T-helper 17 cell (primary cell): ENCODE data around the gene ZFP1. TPM values are rescaled to one million over a fixed set of nuclear protein-coding genes. Genes with fewer than 3 reads are reported as not detected.

Experiments
- ATAC-seq: fragments of 150-1000 bp; cut with Tn5 transposase; 2 replicates; pipeline ENCODE4 v1.10.0; 2021; ENCODE audit warnings: mild to moderate bottlenecking, moderate library complexity
- DNase-seq, 3 donors: peaks; one replicate each; pipeline versions ENCODE4 v3.0.0 to v3.0.0-alpha.2; 2020 to 2021
- H3K9me3 ChIP-seq: one replicate; pipeline ENCODE4 v1.7.0; 2013; ENCODE audit warnings: low read length, mild to moderate bottlenecking; ENCODE audit not compliant: control insufficient read depth, poor library complexity, severe bottlenecking
- H3K27ac Mint-ChIP-seq: one replicate; pipeline ENCODE4 v1.8.0; 2022; ENCODE audit warnings: mild to moderate bottlenecking, moderate library complexity, mixed read lengths
- H3K27me3 Mint-ChIP-seq: one replicate; pipeline ENCODE4 v1.8.0; 2022; ENCODE audit warnings: mixed read lengths
- H3K36me3 Mint-ChIP-seq: one replicate; pipeline ENCODE4 v1.8.0; 2022; ENCODE audit warnings: low read depth, mixed read lengths
- H3K4me1 Mint-ChIP-seq: one replicate; pipeline ENCODE4 v1.8.0; 2022; ENCODE audit warnings: mild to moderate bottlenecking, mixed read lengths
- H3K4me3 Mint-ChIP-seq: one replicate; pipeline ENCODE4 v1.8.0; 2022; ENCODE audit warnings: mild to moderate bottlenecking, moderate library complexity, mixed read lengths
- total RNA-seq, 4 donors: library from RNA in 2 of 4; stranded (reverse) in 2 of 4; gene quantifications; one replicate each; pipeline ENCODE4 v1.2.3 and lab custom pipeline; 2022 to 2026

Gene ZFP1
- total RNA-seq, 2 donors from 2014 or later = 10.2 to 10.4 TPM

GRCh38 chr16:75147968-75148310 is 385 bp upstream of the ZFP1 start:
- H3K27me3 Mint-ChIP-seq = no peaks in the 10 kb centered on the region
- peaks cover 3% of the 10 kb centered on the region for H3K36me3 Mint-ChIP-seq
- peak overlapping the region; percentile 86 for H3K4me3 Mint-ChIP-seq
- H3K4me1 Mint-ChIP-seq = peaks cover 4% of the 10 kb centered on the region
- DNase-seq (no peak), ATAC-seq (no peak)
- no peak overlapping the region for H3K27ac Mint-ChIP-seq
- H3K9me3 ChIP-seq = peaks cover 3% of the 10 kb centered on the region

DNA sequence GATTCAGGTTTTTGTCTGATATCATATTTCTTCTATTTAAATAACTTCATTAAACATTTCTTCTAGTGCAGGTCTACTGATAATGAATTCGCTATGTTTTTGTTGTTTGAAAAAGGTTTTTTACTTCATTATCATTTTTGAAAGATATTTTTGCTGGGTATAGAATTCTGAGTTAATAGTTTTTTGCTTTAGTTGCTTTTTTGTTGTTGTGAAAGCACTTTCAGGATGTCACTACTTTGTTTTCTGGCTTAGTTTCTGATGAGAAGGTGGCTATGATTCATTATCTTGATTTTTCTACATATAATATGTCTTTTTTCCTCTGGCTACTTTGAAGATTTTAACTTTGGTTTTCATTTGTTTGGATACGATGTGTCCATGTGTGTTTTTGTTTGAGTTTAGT is 3.5 kb downstream of the ZFP1 start:
- peaks cover 4% of the 10 kb centered on the region for H3K36me3 Mint-ChIP-seq
- no peak overlapping the region for H3K4me3 Mint-ChIP-seq
- H3K4me1 Mint-ChIP-seq = peaks cover 4% of the 10 kb centered on the region

GRCh38 chr16:75152635-75153034 is 4.3 kb downstream of the ZFP1 start:
- no peak overlapping the region for H3K4me3 Mint-ChIP-seq
- peaks cover 3% of the 10 kb centered on the region for H3K9me3 ChIP-seq
- ATAC-seq (no peak), DNase-seq (no peak)
- peaks cover 7% of the 10 kb centered on the region for H3K4me1 Mint-ChIP-seq
- H3K36me3 Mint-ChIP-seq = peaks cover 5% of the 10 kb centered on the region
- no peak overlapping the region for H3K27ac Mint-ChIP-seq
- no peaks in the 10 kb centered on the region for H3K27me3 Mint-ChIP-seq

More for the DNA sequence above, 3.5 kb downstream of the ZFP1 start:
- no peak for ATAC-seq
- H3K27ac Mint-ChIP-seq = no peak overlapping the region
- no peak for DNase-seq
- peaks cover 3% of the 10 kb centered on the region for H3K9me3 ChIP-seq
- H3K27me3 Mint-ChIP-seq = no peaks in the 10 kb centered on the region

DNA sequence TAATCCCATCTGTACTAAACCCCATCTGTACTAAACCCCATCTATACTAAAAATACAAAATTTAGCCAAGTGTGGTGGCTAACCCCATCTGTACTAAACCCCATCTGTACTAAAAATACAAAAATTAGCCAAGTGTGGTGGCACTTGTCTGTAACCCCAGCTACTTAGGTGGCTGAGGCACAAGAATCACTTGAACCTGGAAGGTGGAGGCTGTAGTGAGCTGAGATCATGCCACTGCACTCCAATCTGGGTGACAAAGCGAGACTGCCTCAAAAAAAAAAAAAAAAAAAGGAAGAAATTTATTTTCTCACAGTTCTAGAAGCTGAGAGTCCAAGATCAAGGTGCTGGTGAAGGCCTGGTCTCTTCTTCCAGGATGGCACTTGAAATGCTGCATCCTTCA is 12.1 kb downstream of the ZFP1 start:
- H3K4me1 Mint-ChIP-seq = peaks cover 9% of the 10 kb centered on the region
- H3K27me3 Mint-ChIP-seq = no peaks in the 10 kb centered on the region
- H3K9me3 ChIP-seq = no peaks in the 10 kb centered on the region
- H3K36me3 Mint-ChIP-seq = peaks cover 12% of the 10 kb centered on the region
- H3K27ac Mint-ChIP-seq = no peak overlapping the region
- ATAC-seq = no peak
- DNase-seq = no peak
- no peak overlapping the region for H3K4me3 Mint-ChIP-seq

DNA sequence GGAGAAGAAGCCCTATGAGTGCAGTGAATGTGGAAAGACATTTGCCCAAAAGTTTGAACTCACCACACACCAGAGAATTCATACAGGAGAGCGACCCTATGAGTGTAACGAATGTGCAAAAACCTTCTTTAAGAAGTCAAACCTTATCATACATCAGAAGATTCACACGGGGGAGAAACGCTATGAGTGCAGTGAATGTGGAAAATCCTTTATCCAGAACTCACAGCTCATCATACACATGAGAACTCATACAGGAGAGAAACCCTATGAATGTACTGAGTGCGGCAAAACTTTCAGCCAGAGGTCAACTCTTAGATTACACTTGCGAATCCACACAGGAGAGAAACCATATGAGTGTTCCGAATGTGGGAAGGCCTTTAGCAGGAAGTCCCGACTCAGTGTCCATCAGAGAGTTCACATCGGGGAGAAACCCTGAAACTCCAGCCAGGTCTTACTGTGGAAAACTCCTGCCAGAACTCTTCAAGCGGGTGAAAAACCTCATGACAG is 21.6 kb downstream of the ZFP1 start:
- ATAC-seq (no peak), DNase-seq (no peak)
- H3K27ac Mint-ChIP-seq = no peak overlapping the region
- no peak overlapping the region for H3K4me3 Mint-ChIP-seq
- peaks cover 6% of the 10 kb centered on the region for H3K36me3 Mint-ChIP-seq
- H3K4me1 Mint-ChIP-seq = no peaks in the 10 kb centered on the region
- H3K9me3 ChIP-seq = peaks cover 22% of the 10 kb centered on the region
- H3K27me3 Mint-ChIP-seq = no peaks in the 10 kb centered on the region

GRCh38 chr16:75172578-75172977 is 24.3 kb downstream of the ZFP1 start:
- H3K4me1 Mint-ChIP-seq = no peaks in the 10 kb centered on the region
- H3K36me3 Mint-ChIP-seq = peaks cover 4% of the 10 kb centered on the region
- peaks cover 13% of the 10 kb centered on the region for H3K9me3 ChIP-seq
- H3K27ac Mint-ChIP-seq = no peak overlapping the region
- H3K4me3 Mint-ChIP-seq = no peak overlapping the region
- H3K27me3 Mint-ChIP-seq = no peaks in the 10 kb centered on the region
- ATAC-seq (no peak), DNase-seq (no peak)

DNA sequence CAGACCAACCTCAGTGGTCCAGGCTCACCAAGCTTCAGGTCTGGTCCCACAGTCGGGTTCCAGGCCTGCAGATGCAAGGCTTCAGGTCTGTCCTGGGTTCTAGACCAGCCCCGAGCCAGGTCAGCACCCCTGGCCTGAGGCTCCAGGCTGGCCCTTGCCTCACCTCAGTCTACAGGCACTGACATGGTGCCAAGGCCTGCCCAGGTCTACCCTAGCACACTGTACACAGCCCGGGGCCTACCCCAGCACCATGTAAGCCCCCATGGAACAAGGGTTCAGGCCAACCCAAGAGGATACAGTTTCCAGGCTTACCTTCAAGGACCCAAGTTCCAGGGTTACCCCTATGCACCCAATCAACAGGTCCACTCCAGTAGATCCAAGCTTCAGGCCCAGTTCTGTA is 26.8 kb downstream of the ZFP1 start:
- ATAC-seq = no peak
- H3K4me3 Mint-ChIP-seq = no peak overlapping the region
- no peaks in the 10 kb centered on the region for H3K27me3 Mint-ChIP-seq
- no peak overlapping the region for H3K27ac Mint-ChIP-seq
- H3K36me3 Mint-ChIP-seq = no peaks in the 10 kb centered on the region
- no peak for DNase-seq
- H3K9me3 ChIP-seq = peaks cover 8% of the 10 kb centered on the region
- no peaks in the 10 kb centered on the region for H3K4me1 Mint-ChIP-seq

DNA sequence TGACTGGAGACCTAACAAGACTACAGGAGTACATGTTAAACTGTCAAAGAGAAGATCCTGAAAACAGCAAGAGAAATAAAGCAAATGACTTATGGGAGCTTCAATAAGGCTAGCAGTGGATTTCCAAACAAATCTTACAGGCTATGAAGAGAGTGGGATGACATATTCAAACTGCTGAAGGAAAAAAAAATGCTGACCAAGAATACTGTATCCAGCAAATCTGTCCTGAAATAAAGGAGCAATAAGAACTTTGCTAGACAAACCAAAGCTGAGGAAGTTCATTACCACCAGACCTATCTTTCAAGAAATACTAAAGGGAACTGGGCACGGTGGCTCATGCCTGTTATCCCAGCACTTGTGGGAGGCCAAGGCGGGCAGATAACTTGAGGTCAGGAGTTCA is 28.6 kb downstream of the ZFP1 start:
- DNase-seq (no peak), ATAC-seq (no peak)
- Mint-ChIP-seq H3K27me3 (no peaks in the 10 kb centered on the region), H3K36me3 (no peaks in the 10 kb centered on the region), H3K27ac (no peak overlapping the region), H3K4me3 (no peak overlapping the region), H3K4me1 (no peaks in the 10 kb centered on the region)
- H3K9me3 ChIP-seq = peaks cover 2% of the 10 kb centered on the region

DNA sequence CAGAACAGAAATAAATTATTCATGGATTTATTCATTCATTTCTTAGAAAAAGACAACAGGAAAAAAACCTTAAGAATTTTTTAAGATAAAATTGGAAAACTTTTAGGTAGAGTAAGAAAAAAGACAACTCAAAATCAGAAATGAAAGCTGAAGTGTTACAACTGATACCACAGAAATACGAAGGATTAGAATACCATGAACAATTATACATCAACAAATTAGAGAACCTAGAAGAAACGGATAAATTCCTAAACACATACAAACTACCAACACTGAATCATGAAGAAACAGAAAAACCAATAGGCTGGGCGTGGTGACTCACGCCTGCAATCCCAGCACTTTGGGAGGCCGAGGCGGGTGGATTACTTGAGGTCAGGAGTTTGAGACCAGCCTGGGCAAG is 30.9 kb downstream of the ZFP1 start:
- H3K27me3 Mint-ChIP-seq = no peaks in the 10 kb centered on the region
- H3K4me1 Mint-ChIP-seq = no peaks in the 10 kb centered on the region
- H3K36me3 Mint-ChIP-seq = no peaks in the 10 kb centered on the region
- H3K9me3 ChIP-seq = no peaks in the 10 kb centered on the region
- ATAC-seq = no peak
- no peak overlapping the region for H3K27ac Mint-ChIP-seq
- no peak for DNase-seq
- no peak overlapping the region for H3K4me3 Mint-ChIP-seq

DNA sequence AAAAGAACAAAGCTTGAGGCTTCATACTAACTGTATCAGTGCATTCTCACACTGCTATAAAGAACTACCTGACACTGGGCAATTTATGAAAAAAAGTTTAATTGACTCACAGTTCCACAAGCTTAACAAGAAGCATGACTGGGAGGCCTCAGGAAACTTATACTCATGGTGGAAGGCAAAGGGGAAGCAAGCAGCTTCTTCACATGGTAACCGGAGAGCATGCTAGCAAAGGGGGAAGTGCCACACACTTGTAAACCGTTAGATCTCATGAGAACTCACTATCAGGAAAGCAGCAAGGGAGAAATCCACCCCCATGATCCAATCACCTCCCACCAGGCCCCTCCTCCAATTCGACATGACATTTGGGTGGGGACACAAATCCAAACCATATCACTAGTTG is 33.3 kb downstream of the ZFP1 start:
- DNase-seq = no peak
- no peak for ATAC-seq
- peaks cover 6% of the 10 kb centered on the region for H3K27me3 Mint-ChIP-seq
- H3K36me3 Mint-ChIP-seq = peaks cover 3% of the 10 kb centered on the region
- H3K9me3 ChIP-seq = no peaks in the 10 kb centered on the region
- no peak overlapping the region for H3K27ac Mint-ChIP-seq
- H3K4me1 Mint-ChIP-seq = no peaks in the 10 kb centered on the region
- no peak overlapping the region for H3K4me3 Mint-ChIP-seq

DNA sequence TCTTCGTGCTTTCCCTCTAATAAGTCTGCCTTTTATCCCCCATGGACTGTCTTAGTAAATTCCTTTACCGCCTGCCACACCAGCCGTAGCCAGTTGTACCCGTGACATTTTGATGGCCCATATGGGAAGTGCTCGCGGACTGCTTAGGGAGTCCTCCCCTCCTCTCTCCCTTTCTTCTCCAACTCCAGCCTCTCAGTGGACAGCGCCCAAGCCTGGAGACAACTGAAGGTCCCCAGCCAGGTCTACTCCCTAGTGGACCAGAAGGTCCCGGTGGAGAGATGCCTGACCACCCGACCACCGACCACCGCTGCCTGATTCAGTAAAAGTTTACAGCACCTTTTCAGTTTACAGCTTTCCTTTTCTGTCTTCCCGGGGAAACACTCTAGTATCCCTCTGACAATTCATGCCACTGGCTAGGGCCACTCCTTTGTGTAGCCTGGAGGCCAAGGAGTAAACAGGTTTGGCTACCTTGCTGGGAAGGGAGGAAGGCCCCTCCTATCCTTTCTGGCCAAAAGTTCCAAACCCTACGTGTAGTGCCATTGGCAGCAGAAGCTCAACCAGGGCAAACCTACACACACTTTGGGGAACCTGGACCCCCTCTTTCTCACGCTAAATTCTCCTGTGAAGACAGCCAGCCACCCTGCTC is 40.6 kb downstream of the ZFP1 start:
- Mint-ChIP-seq H3K27me3 (peaks cover 30% of the 10 kb centered on the region), H3K4me1 (no peaks in the 10 kb centered on the region), H3K36me3 (peaks cover 4% of the 10 kb centered on the region), H3K4me3 (no peak overlapping the region), H3K27ac (no peak overlapping the region)
- no peak for ATAC-seq
- no peak for DNase-seq
- H3K9me3 ChIP-seq = no peaks in the 10 kb centered on the region

- ATAC-seq = no peak
- H3K9me3 ChIP-seq = no peaks in the 10 kb centered on the region
- no peak for DNase-seq
- H3K4me1 Mint-ChIP-seq = no peaks in the 10 kb centered on the region
- no peak overlapping the region for H3K4me3 Mint-ChIP-seq
- H3K36me3 Mint-ChIP-seq = peaks cover 3% of the 10 kb centered on the region
- peaks cover 30% of the 10 kb centered on the region for H3K27me3 Mint-ChIP-seq
- H3K27ac Mint-ChIP-seq = no peak overlapping the region
Observed at GRCh38 chr16:75189638-75190245, 41.4 kb downstream of the ZFP1 start.

DNA sequence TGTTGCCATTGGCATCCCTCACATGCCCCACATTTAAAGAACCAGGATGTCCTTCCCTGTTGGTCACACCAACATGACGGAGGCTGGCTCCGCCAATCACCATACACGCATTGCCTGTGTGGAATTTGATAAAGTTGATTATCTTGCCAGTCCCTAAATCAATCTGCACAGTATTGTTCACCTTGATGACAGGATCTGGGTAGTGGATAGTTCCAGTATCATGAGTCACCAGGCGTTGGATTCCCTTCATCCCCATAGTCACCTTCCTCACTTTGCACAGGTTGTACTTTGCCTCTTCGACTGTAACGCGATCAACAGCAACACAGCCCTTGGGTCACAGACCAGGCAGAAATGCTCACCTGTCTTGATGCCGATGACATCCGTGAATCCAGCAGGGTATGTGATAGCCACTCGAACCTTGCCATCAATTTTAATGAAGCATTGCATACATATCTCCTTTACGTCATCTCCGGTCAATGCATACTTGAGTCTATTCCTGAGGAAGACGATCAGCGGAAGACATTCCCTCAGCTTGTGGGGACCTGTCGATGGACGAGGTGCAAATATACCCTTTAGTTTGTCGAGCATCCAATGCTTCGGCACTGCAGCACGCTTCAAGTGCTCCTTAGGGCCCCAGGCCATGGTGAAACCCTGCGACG is 44.4 kb downstream of the ZFP1 start:
- no peak overlapping the region for H3K27ac Mint-ChIP-seq
- peaks cover 45% of the 10 kb centered on the region for H3K27me3 Mint-ChIP-seq
- DNase-seq (no peak), ATAC-seq (no peak)
- H3K4me1 Mint-ChIP-seq = peaks cover 1% of the 10 kb centered on the region
- no peaks in the 10 kb centered on the region for H3K9me3 ChIP-seq
- H3K4me3 Mint-ChIP-seq = no peak overlapping the region
- H3K36me3 Mint-ChIP-seq = no peaks in the 10 kb centered on the region

- Mint-ChIP-seq H3K4me3 (no peak overlapping the region), H3K27me3 (peaks cover 50% of the 10 kb centered on the region), H3K36me3 (no peaks in the 10 kb centered on the region), H3K27ac (no peak overlapping the region), H3K4me1 (peaks cover 2% of the 10 kb centered on the region)
- no peak for ATAC-seq
- no peak for DNase-seq
- H3K9me3 ChIP-seq = no peaks in the 10 kb centered on the region
Observed at GRCh38 chr16:75193265-75193650, 44.9 kb downstream of the ZFP1 start.
